ENCODE measurements around the gene GPR62.
"Not testable (repeated sequence)": the region's sequence is repeated elsewhere in the genome, so short reads cannot be mapped to it uniquely, and the experiment has no call there.

The GPR62 gene

DNA sequence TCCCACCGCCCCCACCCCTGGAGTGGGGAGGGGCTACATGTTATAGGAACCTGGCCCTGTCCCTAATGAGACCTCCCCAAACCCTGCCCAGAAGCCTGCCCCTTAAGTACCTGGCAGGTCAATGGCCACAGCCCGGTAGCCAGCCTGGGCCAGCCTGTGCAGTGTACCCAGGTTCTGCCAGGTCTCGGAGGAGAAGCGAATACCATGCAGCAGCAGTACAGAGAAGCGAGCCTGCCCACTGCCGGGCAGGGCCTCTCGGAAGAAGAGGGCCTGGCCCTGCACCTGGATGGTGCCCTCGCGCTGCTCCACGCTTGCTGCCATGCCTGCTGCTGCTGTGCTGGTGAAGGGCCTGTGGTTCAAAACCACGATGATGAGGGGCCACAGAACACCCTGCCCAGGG lies 16.2 kb downstream of the GPR62 start:
- DNase-seq, result no peak

DNA sequence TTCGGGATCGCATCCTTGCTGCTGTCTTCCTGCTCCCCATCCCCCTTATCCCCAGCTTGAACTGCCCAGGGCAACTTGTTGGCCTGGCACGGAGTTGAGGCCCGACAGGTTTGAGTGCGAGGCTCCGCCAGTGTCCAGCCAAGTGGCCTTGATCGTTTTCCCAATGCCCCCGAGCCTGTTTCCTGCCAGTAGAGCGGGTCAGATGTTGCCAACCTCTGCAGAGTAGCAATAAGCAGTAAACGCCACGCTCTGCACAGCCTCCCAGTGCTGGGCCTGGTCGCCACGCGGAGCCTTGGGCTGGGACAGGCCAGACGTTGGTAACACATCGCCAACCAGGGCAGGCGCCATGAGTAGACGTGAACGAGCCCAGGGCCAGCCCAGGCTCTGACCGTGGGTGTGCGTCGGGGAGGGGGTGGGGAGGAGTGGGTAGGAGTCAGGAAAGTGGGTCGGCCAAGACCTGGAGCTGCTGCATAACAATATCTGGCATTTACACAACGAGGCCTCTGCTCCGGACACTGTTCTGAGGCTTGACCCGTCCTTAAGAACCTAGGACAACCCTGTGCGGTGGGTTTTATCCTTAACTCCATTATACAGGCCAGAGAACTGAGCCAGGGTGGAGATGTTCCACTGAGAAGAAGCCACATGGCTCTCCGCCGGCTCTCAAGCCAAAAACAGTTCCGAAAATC lies 19.2 kb downstream of the GPR62 start:
- no peak for DNase-seq

DNA sequence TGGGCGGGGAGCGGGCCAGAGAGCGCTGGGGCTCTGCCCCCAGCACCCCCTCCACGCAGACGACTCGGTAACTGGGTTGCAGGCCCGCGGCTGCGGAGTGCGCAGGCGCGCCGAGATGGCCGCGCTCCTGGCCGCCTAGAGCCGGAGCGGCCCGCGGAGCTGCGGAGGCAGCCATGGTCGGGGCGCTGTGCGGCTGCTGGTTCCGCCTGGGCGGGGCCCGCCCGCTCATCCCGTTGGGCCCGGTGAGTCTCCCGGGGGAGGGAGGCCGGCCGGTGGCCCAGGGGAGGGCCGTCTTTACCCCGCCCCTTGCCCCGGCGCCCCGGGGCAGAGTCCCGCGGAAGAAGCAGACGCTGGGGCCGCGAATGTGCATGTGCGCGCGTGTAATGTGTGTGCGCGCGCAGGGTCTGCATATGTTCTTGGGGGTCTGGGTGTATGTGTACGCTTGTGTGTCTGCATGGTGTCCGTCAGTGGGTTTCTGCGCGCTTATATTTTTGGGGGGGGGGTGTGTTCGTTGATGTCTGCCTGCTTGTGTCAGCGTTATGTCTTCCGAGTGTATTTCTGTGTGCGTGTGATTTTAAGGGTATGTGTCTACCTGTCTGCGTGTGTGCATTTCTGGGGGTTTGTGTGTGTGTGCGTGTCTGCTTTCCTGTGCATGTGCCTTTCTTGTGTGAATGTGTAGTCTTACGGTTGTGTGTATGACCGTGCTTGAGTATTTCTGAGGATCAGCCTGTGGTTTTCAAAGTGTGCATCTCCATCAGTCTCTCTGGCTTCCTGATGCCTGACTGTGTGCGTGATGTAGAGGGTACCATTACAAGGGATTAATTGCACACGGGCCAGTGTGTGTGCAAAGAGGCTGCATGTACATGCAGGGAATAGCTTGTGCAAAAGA lies 20.0 kb downstream of the GPR62 start, which contains the start of gene ABHD14A:
TSS of gene ABHD14A (plus strand) at position 102 of the 889 bp plus-strand sequence. CDS start at position 174, 72 bp downstream.
- peak; percentile 82 for DNase-seq

DNA sequence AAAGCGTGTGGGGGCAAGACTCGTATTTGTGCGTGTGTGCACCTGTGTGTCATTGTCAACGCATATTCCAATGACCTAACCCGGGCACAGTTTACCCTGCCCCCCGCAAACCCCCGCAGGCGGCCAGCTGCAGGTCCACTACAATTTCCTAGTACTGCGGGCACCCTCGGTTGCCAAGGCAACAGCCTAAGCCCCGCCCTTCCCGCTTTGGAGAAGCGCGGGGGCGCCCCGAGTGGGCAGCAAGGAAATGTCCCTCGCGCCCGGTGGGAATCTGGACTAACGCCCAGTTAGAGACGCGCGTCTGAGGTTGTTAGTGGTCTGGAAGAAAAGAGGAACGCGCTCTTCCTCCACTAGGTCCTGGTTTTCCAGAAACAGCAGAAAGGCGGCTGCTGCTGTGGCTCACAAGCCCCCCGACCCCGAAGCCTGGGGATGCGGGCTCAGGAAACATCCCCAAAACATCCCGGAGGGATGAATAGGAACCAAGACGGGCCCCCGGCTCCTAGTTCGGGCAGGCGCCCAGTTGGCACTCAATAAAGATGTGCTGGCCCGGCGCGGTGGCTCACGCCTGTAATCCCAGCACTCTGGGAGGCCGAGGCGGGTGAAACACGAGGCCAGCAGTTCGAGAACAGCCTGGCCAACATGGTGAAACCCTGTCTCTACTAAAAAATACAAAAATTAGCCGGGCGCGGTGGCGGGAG lies 20.8 kb downstream of the GPR62 start:
- peak; percentile 44 for DNase-seq

DNA sequence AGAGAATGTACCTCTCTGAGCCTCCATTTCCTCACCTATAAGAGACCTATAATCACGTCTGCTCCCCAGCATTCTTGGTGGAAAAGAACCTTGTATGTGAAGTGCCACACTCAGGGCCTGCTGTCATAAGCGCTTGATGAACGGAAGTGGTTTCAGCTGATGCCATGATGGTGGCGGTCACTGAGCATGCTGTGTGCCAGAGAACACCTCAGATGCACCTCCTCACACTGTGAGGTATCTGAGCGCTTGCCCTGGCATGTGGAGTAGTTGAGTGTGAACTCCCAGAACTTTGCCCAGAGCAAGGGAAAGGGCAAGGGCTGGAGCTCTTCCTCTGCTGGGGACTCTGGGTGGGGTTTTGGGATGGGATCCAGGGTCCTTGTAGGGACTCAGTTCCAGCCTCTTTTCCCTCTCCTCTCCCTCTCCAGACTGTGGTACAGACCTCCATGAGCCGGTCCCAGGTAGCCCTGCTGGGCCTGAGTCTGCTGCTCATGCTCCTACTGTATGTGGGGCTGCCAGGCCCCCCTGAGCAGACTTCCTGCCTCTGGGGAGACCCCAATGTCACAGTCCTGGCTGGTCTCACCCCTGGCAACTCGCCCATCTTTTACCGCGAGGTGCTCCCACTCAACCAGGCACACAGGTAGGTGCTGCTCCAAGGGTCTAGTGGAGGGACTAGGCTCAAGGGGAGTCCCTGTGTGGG lies 22.4 kb downstream of the GPR62 start:
- DNase-seq, result no peak

DNA sequence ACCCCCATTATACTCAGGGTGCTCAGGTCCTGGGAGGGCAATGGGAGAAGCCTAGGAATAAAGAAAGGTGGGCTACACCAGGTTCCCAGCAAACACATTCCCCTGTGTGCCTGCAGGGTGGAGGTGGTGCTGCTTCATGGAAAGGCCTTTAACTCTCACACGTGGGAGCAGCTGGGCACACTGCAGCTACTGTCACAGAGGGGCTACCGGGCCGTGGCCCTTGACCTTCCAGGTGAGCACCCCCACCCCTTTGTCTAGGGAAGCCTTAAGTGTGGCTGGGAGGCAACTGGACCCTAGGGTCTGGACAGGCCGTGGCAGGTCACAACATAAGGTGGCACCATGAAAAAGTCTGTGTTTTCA lies 22.9 kb downstream of the GPR62 start:
- no peak for DNase-seq

DNA sequence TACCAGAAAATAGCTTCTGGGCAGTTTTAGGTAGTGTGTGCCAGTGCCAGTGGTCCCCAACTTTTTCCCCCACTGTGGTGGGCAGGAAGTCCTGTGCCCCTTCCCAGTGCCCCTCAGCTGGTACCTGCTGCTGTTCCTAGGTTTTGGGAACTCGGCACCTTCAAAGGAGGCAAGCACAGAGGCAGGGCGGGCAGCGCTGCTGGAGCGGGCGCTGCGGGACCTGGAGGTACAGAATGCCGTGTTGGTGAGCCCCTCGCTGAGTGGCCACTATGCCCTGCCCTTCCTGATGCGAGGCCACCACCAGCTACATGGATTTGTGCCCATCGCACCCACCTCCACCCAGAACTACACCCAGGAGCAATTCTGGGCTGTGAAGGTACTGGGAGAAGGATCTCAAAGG lies 25.1 kb downstream of the GPR62 start:
- DNase-seq, result no peak

DNA sequence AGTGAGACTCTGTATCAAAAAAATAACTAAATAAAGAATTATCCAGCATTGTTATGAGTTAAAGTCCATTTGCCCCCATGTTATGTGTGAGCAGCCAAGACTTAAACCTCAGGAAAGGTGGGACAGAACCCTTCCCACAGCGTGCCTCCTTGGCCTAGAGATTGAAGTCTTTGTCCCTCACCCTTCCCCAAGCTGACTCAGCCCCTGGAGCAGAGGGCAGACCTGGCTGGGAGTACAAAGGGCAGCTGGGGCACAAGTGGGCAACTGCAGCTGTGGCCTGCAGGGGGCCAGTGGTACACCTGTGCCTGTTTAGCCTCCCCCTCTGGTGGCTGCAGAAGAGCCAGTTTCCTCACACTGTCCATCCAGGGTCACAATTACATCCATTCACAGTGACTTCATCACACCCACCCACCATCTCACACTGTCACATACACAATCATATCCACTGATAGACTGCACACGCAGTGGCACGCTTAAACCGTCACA lies 27.2 kb downstream of the GPR62 start:
- peak; percentile 59 for DNase-seq

DNA sequence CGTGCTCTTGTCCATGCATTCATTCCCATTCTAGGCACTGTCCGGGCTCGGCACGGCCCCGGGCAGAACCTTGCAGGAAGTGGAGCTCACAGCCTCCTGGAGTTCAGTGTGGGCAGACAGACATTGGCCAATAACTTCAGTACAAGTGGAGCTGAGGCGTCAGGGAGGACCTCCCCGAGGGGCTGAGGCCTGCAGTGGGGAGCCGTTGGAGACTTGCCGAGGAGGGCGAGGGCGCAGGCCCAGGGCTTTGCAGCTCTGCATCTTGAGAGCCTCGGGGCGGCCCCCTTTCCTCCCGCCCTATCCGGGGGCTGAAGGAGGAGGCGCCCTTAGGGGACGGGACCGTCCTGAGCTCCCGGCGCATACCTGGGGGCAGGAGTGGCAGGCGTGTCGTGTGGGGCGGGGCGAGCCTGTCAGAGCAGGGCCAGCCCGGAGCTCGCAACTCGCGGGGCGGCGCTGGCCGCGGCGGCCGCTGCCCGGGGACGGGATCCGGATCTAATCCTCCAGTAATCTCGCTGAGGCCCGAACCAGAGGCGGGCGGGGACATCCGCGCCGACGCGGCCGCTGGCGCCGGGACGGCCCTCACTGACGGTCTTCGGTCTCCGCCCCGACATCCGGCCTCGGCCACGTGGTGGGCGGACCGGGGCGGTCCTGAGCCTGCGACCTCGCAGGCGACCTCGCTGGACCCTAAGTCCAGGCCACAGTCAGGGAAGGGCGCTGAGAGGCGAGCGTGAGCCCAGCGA lies 27.8 kb downstream of the GPR62 start, which contains the start of gene ACY1:
TSS of gene ACY1 (plus strand) at position 698 of the 740 bp plus-strand sequence. CDS start 530 bp downstream, outside the sequence.
- peak; percentile 86 for DNase-seq

DNA sequence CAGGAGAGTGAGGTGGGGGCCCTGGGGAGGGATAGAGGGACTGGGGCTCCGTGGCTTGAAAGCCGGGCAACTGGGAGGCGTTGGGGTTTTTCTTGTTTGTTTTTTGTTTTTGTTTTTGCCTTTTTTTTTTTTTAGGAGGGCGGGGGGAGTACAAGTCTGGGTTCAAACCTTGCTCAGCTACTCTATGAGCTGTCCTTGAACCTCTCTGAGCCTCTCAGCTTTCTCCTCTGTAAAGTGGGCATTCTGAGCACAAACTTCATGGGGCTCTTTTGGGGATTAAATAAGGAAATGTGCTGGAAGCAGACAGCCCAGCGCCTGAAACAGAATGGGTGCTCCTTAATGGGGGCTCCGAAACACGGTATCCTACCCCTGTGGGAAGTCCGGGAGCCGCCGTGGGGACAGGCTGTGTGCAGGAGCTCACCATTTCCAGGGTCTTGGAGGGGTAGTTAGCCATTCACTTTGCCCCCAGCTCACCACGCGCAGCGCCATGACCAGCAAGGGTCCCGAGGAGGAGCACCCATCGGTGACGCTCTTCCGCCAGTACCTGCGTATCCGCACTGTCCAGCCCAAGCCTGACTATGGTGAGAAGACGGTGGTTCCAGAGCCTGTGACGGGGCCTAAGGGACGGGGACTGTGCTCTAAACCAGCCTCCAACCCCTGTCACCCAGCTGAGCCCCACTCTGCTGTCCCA lies 28.5 kb downstream of the GPR62 start:
- DNase-seq, result no peak

DNA sequence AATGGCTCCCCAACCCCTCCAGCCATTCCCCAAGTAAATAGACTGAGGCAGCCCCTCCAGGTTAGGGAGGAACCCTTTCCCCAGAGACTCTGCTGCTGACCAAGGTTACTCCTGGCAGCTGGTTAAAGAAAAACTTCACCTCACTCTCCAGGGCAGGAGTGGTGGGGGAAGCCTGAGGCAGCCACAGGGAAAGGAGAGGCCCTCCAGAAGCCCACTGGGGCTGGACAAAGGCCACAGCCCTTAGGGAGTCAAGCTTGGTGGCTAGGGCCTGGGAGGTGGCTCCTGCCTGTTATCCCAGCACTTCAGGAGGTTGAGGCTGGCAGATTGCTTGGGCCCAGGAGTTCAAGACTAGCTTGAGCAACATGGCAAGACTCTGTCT lies 29.1 kb downstream of the GPR62 start:
- DNase-seq, result no peak

DNA sequence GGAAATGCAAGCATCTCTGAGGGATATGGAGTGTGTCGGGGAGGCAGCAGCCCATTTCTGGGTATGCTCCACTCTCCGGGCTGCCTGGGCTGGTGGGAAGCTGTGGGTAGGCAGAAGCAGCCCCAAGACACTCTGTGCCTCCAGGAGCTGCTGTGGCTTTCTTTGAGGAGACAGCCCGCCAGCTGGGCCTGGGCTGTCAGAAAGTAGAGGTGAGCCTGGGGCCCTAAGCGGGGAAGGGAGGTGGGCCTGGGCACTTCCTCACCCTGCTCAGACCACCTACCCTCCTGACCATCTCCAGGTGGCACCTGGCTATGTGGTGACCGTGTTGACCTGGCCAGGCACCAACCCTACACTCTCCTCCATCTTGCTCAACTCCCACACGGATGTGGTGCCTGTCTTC lies 29.9 kb downstream of the GPR62 start:
- no peak for DNase-seq

DNA sequence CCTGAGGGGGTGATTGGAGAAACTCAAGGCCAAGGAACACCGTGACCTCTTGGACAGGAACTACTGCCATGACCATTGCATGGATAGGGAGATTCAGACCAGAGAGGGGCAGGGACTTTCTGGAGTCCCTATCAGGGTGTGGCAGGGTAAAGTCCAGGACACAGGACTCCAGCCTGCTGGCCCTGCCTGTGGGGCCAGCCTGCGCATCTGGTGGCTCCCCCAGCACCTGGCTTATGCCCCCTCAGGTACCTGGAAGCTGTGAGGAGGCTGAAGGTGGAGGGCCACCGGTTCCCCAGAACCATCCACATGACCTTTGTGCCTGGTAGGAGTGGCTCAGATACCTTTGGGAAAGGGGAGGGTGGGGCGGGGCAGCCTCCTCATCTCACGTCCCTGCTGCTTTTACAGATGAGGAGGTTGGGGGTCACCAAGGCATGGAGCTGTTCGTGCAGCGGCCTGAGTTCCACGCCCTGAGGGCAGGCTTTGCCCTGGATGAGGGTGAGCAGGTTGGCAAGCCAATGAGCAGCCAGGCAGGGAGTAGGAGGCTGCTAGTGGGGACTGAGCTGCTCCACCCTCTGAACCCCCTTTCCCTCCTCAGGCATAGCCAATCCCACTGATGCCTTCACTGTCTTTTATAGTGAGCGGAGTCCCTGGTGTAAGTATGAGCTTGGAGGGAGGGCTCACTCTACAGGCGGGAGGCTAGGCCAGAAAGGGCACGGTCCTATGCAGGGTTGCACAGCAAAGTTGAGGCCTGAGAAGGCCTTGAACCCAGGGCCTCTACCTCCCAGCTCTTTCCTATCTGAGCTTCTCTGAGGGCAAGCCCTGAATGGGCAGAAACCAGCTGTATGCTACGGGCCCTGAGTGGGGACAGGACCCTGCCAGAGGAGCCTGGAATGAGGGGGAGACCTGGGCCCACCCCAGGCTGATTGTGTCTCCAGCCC lies 31.1 kb downstream of the GPR62 start:
- DNase-seq, result no peak

DNA sequence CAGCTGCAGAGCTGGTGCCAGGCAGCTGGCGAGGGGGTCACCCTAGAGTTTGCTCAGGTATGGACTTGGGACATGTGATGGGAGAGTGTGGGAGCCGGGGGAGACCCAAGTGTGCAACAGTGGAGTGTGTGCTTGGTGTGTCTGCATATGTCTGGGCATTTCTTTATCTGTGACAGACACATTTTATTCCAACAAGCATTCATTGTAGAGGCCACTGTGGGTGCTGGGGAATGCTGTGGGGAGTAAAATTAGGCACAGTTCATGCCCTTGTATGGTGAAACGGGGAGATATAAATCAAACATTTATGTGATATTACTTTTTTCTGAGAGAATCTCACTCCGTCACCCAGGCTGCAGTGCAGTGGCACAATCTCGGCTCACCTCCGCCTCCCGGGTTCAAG lies 32.4 kb downstream of the GPR62 start:
- no peak for DNase-seq

DNA sequence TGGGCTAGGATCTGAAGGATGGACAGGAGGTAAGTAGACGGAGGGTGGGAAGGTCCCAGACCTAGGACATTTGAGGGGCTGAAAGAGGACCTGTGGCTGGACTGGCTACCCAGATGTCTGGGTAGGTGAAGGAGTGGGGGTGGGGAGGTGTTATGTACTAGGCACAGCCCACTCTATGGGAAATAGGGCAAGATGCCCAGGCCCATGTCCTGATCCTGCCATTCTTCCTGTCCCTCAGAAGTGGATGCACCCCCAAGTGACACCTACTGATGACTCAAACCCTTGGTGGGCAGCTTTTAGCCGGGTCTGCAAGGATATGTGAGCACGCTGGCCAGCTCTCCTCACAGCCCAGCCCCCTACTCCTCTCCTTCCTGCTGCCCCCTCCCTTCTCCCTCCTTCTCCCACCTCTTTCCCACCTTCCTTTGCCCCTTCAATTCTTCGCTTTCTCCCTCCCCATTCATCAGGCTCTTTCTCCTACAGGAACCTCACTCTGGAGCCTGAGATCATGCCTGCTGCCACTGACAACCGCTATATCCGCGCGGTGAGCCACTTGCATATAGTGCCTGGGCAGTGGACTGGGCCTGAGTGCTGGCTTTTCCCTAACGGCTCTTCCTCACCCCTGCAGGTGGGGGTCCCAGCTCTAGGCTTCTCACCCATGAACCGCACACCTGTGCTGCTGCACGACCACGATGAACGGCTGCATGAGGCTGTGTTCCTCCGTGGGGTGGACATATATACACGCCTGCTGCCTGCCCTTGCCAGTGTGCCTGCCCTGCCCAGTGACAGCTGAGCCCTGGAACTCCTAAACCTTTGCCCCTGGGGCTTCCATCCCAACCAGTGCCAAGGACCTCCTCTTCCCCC lies 33.3 kb downstream of the GPR62 start:
- DNase-seq, result no peak

DNA sequence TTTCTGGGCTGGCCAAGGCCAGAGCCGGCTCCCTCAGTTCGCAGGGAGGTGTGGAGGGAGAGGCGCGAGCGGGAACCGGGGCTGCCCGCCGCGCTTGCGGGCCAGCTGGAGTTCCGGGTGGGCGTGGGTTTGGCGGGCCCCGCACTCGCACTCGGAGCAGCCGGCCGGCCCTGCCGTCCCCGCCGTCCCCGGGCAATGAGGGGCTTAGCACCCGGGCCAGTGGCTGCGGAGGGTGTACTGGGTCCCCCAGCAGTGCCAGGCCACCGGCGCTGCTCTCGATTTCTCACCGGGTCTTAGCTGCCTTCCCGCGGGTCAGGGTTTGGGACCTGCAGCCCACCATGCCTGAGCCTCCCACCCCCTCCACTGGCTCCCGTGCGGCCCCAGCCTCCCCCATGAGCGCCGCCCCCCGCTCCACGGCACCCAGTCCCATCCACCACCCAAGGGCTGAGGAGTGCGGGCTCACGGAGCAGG lies 35.4 kb downstream of the GPR62 start:
- not testable (repeated sequence) for DNase-seq

DNA sequence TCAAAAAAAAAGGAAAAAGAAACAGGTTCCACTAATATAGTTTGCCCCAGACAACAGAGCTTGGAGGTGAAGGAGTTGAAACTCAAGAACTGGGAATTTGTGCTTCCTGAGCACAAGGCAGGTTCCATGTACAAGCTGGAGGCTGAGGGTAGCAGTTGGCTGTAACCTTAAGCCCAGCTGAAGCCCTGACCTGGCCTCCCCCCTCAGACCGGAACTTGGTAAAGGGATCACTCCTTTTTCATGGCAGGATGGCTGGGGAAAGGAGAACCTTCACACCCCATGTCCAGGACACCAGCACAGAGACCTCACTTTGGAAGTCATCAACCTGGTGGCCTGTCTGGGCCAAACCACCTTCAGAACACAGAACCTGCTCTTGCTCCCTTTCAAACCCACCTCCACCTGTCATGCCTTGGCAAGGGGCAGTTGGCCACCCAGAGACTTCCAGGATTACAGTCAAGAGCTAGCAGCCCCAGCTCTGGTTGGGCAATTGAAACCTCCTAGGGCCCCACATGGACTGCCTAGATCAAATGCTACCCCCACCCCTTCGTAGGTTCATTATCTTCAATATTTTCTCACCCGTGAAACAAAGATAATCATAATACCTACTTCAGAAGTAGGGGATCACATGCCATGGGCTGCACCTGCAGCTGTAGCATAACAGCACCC lies 37.0 kb downstream of the GPR62 start:
- DNase-seq, result no peak

DNA sequence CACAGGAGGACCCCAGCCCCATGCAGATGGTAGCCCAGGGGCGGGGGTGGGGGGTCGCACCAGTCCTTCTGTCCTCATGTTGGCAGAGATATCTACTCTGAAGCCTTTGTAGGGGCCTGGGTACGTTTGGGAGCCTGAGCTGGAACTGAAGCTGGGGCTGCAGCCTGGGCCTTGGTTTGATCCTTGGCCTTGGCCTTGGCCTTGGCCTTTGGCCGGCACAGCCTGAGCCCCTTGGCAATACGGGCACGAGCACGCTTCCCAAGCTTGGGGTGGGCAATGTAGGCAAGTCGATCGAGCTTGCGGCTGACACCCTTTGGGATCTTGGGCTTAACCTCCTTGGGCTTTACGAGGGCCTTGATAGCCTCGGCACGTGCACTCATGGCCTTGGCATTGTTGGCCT lies 38.5 kb downstream of the GPR62 start:
- DNase-seq, result not testable (repeated sequence)

Measured in activated CD4-positive, alpha-beta T cell treated with anti-CD3 and anti-CD28 coated beads, Interleukin-10, Interleukin-2, amounts not matched to agents 100 ng/mL and 50 ng/mL, durations not matched to agents 16 hours and 8 hours (primary cell).